ENCODE data around the gene NECAB3.

- TF ChIP-seq CTCF (IDR thresholded peaks at IDR 0.05) (no peak), POLR2A (IDR thresholded peaks at IDR 0.05) (no peak), POLR2AphosphoS5 (IDR thresholded peaks at IDR 0.05) (no peak), EP300 (IDR thresholded peaks at IDR 0.05; ENCODE audit: low read depth) (no peak)
Observed at GRCh38 chr20:33656010-33656782, 18.0 kb downstream of the NECAB3 start.

All from transverse colon (tissue), 4 donors.